HG02870 (cell line): Measurements from ENCODE around the gene TASP1.
A peak's percentile ranks its signal among the peaks of the same experiment; 100 is the strongest.
"Not testable (repeated sequence)": the region's sequence is repeated elsewhere in the genome, so short reads cannot be mapped to it uniquely, and the experiment has no call there.

Experiments used
- ATAC-seq: cut with Tn5 transposase; IDR thresholded peaks from one replicate; pipeline ENCODE4 v1.9.1; 2021; ENCODE audit warnings: mild to moderate bottlenecking, moderate library complexity; ENCODE audit not compliant: unreplicated experiment

Gene TASP1

DNA sequence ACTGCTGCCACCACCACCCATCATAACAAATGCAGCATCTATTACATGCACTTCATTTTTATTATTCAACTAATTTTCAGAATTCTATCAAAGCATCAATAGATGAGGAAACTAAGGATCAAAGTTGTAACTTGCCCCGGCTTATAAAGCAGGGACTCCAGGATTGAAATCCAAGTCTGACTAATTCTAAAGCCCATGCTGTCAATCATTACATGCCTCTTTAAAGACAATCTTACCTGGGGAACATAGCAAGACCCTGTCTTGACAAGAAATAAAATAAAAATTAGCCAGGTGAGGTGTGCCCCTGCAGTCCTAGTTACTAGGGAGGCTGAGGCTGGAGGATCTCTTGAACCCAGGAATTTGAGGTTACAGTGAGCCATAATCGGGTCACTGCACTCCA, 235.3 kb downstream of the TASP1 start:
- no peak for ATAC-seq

DNA sequence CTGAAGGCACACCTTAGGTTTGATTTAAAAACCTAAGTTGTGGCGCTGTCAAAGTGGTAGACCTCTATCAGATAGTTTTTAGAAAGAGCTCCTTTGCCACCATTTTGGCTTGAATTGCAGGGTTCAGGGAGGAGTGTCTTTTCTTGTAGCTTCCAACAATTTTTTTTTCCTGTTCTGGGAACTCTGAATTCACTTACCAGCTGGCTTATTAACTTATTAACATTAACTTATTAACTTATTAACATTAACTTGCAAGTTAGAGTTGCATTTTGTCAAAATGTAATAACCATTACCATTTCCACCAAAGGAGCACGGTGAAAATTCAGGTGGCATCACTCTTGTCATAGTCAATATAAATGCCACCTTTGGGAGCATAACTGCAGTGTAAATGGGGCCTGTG, 235.7 kb downstream of the TASP1 start:
- ATAC-seq: no peak

DNA sequence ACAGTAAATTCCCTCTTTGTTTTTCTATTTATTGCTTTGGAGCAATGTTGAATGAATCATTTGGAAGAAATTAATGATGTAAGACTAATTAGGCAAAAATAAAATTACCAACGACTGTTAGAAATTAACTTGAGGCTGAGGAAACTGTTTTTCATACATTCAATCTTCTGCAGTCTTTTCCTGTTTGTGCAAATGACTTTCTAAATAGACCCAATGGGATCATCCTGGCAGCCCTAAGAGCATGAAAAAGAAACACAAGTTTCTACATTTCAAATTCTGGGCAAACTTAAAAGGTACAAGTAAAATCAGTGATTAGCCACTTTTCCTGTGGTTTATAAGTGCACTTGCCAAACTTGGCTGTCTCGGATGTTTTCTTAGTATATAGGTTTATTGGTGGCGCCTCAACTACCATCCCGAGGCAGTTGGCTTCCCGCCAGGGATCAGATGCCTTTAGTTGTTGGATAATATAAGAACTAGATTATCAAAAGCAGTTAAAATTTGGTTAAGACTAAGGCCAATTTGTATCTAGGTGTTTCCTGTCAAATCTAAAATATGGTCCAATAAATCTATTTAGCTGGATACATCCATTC, 236.5 kb downstream of the TASP1 start:
- no peak for ATAC-seq

DNA sequence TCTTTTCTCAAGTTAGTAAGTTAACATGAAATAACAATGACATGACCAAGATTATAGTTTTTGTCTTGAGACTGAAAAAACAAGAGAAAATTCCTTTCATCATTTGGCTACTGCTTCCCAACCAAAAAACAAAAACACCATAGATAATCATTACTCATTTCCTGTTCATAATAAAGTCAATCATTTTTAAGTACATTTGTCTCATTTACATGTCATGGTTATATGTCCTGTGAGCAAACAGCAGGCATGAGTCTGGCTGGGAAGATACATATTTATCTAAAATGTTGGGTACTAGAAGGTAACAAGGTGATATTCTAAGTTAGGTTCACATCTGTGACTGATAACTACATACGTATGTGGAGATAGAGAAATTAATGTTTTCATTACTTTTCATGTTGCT, 237.1 kb downstream of the TASP1 start:
- ATAC-seq: no peak

DNA sequence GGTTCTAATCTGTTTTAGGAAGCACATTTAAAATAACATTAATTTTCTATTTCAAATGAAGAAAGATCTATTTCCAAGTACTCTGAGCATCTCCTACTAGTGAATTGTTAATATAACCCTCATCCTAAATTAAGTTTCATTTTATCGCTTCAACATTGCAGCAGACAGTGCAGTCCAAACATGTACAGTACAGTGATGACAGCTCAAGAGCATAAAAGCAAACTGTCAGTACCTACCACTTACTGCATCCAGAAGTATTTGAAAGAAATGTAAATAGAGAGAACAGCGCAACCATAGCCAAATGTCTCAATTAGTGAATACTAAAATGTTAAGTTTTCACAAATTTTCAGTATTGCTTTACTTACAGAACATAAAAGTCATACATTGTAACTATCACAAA, 238.3 kb downstream of the TASP1 start:
- ATAC-seq: no peak

DNA sequence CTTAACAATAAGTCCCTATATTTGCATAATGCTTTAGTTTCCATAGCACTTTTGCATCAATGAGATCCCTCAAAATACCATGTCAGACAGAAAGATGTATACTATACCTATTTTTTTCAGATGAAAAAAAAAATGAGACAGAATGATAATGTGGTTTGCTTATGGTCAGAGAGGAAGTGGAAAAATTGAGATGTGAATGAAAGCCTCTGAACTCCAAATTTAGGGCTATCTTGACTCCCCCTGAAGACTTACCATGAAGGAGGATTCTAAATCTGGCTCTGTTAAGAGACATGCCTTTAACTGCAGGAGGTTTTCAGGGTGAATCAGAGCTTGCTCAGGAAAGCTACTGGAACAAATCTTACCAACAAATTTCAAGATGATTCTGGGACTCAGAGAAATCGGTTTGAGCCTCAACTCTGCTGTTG, 241.4 kb downstream of the TASP1 start:
- ATAC-seq: peak; percentile 42

DNA sequence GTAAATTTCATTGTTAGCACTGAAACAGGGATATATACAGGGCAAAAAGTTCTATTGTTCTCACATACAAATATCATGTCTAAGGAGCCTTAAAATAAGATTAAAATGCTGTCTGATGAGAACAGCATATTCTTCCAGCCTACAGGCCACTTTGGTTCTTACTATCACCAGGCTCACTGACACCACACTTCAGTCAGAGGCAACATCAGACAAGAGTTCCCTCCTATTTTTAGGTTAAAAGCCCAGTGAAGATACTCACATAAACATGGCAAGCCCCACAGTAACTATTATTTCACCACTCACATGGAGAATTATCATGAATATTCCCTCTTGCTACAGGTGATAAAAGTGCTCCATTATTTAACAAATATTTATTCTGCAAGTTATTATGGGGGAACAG, 241.9 kb downstream of the TASP1 start:
- ATAC-seq: peak; percentile 43

DNA sequence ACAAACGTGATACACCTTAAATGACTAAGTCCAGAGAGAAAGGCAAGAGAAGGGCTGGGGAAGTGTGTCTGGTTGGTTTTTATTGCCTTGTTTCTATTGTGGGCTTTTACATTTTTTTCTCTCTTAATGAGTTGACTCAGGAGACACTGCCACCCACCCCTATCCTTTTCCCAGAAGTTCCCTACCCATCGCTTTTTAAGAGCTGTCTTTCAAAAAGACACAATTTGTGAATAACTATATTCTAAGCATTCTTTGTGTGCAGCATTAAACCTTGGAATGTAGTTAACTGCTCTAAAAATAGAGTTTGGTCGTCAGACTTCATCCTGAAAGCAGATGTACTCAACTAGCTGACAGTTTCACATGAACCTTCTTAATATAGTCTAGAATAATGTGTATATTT, 242.7 kb downstream of the TASP1 start:
- ATAC-seq: no peak

DNA sequence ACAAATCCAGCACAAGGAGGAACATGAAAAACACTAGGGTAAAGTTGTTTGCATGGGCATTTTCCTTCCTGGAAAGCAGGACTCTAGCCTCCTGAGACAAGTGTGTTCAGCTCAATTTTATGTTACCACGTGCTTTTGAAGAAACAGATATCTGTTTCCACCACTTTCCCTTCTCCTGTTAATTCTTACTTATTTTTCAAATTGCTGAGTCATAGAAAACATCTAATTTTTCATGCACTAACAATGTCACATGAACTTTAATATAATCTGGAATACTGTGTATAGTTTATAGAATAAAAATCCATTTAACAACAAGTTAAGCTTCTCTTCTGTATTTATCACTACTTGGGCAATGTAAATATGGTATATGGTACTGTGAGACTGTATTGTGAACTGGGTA, 243.5 kb downstream of the TASP1 start:
- no peak for ATAC-seq

DNA sequence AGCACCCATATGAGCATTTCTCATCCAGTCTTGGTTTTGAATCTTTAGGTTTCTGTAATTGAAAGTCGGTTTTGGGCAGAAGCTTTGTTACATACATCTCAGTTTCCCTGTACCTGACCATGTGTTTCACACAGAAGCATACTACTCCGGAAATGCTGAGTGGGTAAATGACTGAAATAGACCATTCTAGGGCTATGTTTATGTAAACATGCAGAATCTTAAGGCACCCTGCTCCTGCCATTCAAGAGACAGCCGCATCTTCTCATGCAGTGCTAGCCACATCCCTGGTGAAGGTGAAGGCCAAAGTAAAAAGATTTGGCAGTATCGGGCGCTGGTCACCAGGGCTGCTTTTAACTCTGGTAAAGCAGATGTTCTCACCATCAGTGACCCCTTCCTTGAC, 246.3 kb downstream of the TASP1 start:
- no peak for ATAC-seq

DNA sequence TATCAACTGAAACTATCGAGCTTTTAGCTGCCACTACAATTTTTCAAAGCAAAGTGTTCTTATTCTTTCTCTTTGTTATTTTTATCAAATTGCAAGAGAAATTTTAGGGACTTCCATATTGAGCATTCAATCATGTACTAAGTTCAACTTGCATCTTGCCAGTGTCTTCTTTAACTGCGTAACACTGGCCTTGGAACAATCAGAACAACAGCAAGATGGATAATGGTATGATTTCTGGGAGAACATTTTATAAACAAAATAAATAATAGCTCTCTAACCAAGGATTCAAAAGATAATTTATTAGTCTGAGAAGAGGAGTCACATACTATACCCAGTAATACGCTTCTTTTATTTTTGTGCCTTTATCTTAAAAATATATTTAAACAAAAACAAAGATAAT, 249.6 kb downstream of the TASP1 start:
- ATAC-seq: no peak

DNA sequence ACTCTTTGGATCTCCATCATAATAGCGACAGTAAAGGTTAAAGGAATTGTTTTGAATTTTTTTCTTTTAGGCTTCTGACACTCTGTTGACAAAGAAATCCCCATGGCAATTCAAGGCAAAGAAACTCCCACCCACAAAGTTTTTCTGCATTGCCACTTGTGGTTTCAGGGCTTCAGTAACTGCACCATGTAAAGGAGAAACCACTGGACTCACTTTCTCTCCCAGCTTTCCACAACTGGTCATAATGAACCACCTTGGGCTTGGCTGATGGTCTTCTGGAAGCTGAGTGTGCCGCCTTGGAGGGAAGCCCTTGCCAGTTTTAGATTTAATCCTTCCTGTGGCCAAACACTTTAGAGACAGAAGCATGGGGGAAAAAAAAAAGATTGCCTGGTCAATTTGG, 254.6 kb downstream of the TASP1 start:
- no peak for ATAC-seq

DNA sequence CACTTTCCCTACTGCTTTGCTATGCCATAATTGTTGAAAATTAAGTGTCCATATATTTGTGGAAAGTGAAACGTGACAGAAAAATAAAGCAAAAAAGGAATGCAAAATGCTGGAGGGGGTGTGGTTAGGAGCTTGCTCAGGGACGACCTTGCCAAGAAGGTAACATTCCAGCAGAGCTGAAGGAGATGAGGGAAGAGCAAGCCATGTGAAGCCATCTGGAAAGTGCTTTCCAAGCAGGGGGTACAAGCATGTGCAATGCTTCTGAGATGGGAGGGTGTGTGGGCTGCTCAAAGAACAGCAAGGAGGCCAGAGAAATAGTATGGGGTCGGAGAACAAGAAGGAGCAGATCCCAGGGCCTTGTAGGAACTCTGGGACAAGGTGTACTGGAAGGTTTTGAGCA, 255.9 kb downstream of the TASP1 start:
- ATAC-seq: no peak

DNA sequence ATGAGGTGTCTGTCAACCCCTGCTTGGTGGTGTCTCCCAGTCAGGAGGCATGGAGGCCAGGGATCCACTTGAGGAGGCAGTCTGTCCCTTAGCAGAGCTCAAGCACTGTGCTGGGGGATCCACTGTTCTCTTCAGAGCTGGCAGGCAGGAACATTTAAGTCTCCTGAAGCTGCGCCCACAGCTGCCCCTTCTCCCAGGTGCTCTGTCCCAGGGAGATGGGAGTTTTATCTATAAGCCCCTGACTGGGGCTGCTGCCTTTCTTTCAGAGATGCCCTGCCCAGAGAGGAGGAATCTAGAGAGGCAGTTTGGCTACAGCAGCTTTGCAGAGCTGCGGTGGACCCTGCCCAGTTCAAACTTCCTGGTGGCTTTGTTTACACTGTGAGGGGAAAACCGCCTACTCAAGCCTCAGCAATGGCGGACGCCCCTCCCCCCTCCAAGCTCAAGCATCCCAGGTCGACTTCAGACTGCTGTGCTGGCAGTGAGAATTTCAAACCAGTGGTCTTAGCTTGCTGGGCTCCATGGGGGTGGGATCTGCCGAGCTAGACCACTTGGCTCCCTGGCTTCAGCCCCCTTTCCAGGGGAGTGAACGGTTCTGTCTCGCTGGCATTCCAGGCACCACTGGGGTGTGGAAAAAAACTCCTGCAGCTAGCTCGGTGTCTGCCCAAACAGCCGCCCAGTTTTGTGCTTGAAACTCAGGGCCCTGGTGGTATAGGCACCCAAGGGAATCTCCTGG, 258.1 kb downstream of the TASP1 start:
- not testable (repeated sequence) for ATAC-seq

DNA sequence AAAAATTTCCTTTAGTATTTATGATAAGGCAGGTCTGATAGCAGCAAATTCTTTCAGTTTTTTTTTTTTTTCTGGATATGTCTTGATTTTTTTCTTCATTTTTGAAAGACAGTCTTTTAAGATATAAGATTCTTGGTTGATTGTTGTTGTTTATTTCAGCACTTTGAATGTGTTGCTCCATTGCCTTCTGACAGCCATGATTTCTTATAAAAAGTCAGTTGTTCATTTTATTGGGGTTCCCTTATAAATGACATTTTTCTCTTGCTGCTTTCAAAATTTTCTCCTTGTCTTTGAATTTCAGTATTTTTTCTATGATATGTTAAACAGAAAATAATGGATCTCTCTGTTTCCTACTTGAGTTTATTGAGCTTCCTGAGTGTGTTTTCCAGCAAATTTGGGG, 265.3 kb downstream of the TASP1 start:
- ATAC-seq: no peak

DNA sequence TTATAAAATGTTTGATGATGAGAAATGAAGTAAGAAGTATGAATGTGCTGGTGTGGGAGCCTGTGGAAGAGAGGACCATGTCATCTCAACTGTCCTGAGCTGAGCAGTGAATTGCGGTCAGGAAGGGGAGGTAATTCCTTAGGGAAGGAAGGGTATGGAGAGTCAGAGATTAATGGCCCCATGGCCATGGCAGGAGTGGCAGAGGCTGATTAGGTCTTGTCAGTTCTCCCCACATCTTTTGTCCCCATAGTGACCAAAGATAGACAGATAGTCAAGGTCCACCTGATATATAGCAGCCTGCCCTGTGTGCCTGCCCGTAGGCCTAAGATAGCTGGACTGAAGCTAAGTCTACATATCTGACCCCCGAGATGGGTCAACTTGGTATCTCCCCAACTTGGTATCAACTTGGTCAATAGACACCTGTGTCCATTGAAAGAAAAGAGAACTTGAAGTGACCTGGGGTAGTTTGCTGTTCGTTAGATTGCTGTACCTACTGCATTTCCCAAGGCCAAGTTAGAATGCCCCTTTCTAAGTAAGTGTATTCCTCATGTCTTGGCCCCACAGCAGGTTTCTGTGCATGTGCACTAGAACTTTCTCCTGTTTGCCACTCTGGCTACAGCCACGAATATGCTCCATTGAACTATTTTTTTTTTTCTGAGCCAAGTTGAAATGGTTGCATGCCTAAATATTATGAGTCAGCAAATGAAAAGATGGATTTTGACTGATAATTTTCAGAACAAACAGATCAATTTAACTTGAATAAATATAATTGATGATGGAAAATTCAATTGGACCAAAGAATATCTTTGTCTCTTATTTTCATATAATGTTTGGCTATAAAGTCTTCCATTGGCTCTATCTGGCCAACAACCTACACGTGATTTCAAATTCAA, 274.2 kb downstream of the TASP1 start:
- ATAC-seq: no peak

DNA sequence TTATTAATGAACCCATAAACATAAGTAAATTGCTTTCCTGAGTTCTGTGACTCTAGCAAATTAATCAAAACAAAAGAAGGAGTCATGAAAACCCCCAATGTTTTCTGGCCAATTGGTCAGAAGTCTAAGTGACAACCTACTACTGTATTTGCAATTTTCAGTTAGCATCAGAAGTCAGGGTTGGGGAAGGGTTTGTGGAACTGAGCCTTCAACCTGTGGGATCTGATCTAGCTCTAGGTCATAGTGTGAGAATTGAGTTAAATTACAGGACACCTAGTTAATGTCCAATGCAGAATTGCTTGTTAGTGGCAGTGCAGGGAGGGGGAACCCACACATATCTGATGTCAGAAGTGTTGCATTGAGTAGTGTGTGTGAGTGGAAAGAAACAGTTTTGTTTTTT, 275.3 kb downstream of the TASP1 start:
- ATAC-seq: no peak

DNA sequence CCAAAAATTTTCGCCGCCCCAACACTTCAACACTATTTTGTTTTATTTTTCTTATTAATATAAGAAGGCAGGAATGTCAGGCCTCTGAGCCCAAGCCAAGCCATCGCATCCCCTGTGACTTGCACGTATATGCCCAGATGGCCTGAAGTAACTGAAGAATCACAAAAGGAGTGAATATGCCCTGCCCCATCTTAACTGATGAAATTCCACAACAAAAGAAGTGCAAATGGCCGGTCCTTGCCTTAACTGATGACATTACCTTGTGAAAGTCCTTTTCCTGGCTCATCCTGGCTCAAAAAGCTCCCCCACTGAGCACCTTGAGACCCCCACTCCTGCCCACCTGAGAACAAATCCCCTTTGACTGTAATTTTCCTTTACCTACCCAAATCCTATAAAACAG, 276.6 kb downstream of the TASP1 start:
- not testable (repeated sequence) for ATAC-seq

DNA sequence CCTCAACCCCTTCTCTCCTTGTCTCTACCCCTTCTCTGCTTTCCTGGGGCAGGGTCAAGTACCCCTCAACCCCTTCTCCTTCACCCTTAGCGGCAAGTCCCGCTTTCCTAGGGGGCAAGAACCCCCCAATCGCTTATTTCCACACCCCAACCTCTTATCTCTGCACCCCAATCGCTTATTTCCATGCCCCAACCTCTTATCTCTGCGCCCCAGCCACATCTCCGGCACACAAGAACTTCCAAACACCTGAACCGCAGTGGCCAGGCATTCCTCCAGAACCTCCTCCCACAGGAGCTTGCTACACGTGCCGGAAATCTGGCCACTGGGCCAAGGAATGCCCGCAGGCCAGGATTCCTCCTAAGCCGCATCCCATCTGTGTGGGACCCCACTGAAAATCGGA, 279.8 kb downstream of the TASP1 start:
- not testable (repeated sequence) for ATAC-seq

DNA sequence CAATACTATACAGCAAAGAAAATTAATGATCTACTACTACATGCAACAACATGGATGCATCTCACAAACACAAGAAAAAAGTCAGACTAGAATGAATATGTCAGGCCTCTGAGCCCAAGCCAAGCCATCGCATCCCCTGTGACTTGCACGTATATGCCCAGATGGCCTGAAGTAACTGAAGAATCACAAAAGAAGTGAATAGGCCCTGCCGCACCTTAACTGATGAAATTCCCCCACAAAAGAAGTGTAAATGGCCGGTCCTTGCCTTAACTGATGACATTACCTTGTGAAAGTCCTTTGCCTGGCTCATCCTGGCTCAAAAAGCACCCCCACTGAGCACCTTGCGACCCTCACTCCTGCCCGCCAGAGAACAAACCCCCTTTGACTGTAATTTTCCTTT, 280.9 kb downstream of the TASP1 start:
- ATAC-seq: not testable (repeated sequence)

DNA sequence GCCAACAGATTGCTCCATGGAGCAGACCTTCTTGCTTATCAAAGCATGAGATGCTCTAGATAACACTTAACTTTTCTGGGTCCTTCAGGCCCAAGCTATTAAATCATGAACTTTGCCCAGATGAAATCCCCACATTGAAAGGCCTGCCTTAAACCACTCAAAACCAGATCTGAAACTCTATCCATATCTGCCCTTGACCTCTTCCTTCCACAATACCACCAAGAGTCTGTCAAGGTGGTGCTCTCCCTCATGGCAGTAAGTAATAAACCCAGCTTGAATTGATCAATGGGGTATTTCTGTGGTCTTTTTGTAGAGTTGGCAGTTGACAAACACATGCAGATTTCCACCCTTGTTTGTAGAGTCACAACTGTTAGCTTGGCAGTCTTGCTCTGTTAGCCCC, 282.1 kb downstream of the TASP1 start:
- no peak for ATAC-seq

DNA sequence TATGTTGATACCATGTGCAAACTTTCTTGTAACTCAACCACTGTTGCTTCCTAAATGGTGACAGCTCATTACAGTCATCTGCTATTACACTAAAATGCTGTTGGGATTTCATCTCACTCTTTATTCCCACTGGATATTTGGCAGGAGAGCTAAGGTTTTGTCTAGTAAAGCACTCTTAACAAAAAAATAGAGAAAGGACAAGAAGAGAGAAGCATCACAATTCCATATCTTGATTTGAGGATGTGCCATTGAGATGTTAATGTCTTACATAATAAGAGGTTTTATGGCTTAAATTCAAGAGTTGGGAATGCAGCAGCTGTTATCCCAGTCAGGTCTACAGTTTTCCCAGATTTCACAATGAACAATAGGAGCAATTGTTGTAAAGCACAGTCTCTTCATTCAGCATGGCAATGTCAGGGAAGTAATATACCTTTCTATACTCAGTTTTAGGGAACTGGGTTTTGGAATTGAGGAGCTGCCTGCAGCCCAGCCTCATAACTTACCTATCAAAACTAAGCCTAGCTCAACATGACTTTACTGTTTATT, 282.7 kb downstream of the TASP1 start:
- ATAC-seq: no peak
